Measurements from ENCODE around the gene RDH5. TPM values are rescaled to one million over a fixed set of nuclear protein-coding genes. Genes with fewer than 3 reads are reported as not detected.
A peak's percentile ranks its signal among the peaks of the same experiment; 100 is the strongest.

RDH5 gene
- total RNA-seq, 1 donor from 2014 or later, result 6.0 TPM

DNA sequence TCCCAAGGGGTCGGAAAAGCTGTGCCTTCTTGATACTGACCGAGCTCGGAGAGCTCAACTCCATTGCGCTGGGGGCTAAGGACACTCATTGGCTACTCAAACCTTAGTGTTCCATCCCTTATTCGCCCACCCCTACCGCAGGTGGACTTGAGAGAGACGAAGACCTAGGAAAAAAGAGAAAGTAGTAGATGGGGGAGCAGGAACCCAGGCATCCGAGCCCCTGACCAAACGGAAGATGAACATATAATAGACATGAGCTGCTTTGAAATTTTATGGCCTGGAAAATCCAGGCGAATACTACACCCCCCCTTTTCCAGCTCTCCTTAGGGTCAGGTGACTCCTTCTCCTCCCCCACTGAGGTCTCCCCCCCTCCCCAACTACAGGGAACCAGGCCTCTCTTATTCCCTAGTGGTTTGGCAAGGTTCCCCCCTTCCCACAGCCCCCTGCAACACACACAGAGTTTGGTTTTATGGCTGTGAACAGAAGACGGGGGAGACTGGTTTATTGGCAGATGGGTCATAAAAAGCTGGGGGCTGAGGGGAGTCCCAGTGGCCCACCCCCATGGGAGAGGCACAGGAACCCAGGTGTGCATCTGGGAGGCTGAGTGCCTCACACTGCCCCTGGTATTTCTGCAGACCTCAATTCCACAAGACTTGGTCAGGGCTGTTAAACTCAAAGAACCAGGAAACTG lies 24.3 kb downstream of the RDH5 start:
- intact Hi-C loops (cut with DNase I), result loop anchor here (10.0 kb wide), 1 partner anchor 50 kb away; no protein-coding TSS in a partner anchor
- Histone ChIP-seq H3K4me1 (peaks cover 9% of the 10 kb centered on the region), H3K27me3 (no peaks in the 10 kb centered on the region), H3K9me3 (no peaks in the 10 kb centered on the region), H3K36me3 (no peaks in the 10 kb centered on the region), H3K4me3 (peak overlapping the region; percentile 65), H3K27ac (no peak overlapping the region)
- DNase-seq, result no peak
- no peak for ATAC-seq
- TF ChIP-seq, protein P1, sequence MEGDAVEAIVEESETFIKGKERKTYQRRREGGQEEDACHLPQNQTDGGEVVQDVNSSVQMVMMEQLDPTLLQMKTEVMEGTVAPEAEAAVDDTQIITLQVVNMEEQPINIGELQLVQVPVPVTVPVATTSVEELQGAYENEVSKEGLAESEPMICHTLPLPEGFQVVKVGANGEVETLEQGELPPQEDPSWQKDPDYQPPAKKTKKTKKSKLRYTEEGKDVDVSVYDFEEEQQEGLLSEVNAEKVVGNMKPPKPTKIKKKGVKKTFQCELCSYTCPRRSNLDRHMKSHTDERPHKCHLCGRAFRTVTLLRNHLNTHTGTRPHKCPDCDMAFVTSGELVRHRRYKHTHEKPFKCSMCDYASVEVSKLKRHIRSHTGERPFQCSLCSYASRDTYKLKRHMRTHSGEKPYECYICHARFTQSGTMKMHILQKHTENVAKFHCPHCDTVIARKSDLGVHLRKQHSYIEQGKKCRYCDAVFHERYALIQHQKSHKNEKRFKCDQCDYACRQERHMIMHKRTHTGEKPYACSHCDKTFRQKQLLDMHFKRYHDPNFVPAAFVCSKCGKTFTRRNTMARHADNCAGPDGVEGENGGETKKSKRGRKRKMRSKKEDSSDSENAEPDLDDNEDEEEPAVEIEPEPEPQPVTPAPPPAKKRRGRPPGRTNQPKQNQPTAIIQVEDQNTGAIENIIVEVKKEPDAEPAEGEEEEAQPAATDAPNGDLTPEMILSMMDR (IDR thresholded peaks at IDR 0.05), result no peak

GRCh38 chr12:55745361-55746173 lies 25.4 kb downstream of the RDH5 start:
- intact Hi-C loops (cut with DNase I), result loop anchor here (10.0 kb wide), 1 partner anchor 49 kb away; no protein-coding TSS in a partner anchor
- ATAC-seq (no peak), DNase-seq (no peak)

DNA sequence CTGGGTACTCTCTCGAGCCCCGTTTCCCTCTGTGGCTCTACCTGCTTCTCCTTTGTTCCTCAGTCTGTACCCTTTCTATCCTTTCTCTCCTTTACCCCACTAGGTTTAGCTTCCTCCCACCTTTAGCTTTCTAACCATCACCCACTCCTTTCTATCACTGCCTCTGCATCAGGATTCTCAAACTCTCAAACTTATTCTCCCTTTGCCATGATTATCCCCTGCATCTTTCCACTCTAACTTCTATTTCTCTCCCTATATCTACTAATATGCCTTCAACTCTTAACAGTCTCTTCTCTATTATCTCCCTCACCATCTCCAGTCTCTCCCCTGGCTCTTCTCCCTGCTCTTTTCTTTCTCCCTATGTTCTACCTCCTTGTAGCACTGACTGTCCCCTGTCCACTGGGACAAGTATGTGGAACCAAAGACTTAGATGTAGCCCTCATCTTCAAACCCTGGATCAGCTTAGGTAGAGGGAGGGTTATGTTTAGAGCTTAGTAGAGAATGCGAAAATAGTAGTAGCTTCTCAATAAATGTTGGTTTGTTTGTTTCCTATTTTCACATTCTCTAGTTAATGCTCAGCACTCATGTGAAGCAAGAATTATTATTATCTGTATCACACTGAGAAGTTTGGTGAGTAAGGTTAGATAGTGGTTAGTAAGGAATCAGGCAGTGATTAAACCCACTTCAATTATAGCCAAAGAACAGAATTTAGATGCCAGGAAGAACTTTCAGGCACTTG lies 26.1 kb downstream of the RDH5 start:
- ATAC-seq, result no peak
- Histone ChIP-seq H3K27me3 (no peaks in the 10 kb centered on the region), H3K4me3 (no peak overlapping the region), H3K9me3 (no peaks in the 10 kb centered on the region), H3K36me3 (peaks cover 7% of the 10 kb centered on the region), H3K4me1 (peaks cover 9% of the 10 kb centered on the region), H3K27ac (no peak overlapping the region)
- DNase-seq, result no peak
- TF ChIP-seq, protein P1 (IDR thresholded peaks at IDR 0.05), result no peak
- intact Hi-C loops (cut with DNase I), result loop anchor here (10.0 kb wide), 1 partner anchor 48 kb away; no protein-coding TSS in a partner anchor

More at GRCh38 chr12:55745361-55746173, 25.4 kb downstream of the RDH5 start:
- Histone ChIP-seq H3K9me3 (no peaks in the 10 kb centered on the region), H3K27me3 (no peaks in the 10 kb centered on the region), H3K36me3 (no peaks in the 10 kb centered on the region), H3K27ac (no peak overlapping the region), H3K4me3 (no peak overlapping the region), H3K4me1 (peaks cover 9% of the 10 kb centered on the region)
- TF ChIP-seq, protein P1 (IDR thresholded peaks at IDR 0.05), result no peak

DNA sequence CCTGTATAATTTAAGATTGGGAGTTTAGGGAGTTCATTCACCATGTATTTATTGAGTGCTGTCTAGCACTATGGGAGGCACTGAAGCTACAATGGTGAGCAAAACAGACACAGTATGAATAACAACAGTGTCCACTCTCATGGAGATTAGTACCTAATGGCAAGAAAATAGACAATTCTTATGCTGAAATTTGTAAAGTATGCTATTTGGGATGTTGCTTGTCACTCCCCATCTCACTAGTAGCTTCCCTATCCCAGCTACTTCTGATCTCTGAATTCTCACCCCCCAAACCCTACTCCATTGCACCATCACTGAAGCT lies 26.7 kb downstream of the RDH5 start:
- TF ChIP-seq, protein P1 (IDR thresholded peaks at IDR 0.05), result no peak
- DNase-seq (no peak), ATAC-seq (no peak)
- intact Hi-C loops (cut with DNase I), result loop anchor here (10.0 kb wide), 1 partner anchor 48 kb away; no protein-coding TSS in a partner anchor
- peaks cover 12% of the 10 kb centered on the region for H3K36me3 ChIP-seq
- H3K27ac ChIP-seq, result no peak overlapping the region
- no peaks in the 10 kb centered on the region for H3K9me3 ChIP-seq
- no peaks in the 10 kb centered on the region for H3K27me3 ChIP-seq
- H3K4me1 ChIP-seq, result peaks cover 9% of the 10 kb centered on the region
- no peak overlapping the region for H3K4me3 ChIP-seq

DNA sequence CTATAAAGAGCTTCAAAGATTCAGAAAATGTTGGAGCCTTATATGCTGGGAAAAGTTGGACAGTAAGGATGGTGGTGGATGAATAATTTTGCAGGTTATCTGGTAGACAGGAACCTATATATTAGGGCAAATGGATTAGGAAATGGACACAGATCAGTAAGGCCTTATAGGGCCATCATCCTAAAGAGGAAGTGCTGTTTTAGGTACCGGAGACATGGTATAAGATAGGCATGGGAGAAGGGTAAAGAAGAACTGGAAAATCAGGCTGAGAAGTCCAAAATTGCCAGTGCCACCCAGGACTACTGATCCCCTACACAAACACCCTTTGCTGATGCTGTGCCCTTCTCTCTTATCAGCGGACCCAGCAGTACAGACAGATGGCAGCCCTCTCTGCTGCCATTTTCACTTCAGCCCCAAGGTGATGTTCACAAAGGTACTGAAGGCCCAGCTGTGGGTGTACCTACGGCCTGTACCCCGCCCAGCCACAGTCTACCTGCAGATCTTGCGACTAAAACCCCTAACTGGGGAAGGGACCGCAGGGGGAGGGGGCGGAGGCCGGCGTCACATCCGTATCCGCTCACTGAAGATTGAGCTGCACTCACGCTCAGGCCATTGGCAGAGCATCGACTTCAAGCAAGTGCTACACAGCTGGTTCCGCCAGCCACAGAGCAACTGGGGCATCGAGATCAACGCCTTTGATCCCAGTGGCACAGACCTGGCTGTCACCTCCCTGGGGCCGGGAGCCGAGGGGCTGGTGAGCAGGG lies 28.2 kb downstream of the RDH5 start:
- no peaks in the 10 kb centered on the region for H3K27me3 ChIP-seq
- peaks cover 9% of the 10 kb centered on the region for H3K4me1 ChIP-seq
- TF ChIP-seq, protein P1 (IDR thresholded peaks at IDR 0.05), result no peak
- H3K4me3 ChIP-seq, result no peak overlapping the region
- no peak overlapping the region for H3K27ac ChIP-seq
- DNase-seq, result no peak
- no peak for ATAC-seq
- H3K9me3 ChIP-seq, result no peaks in the 10 kb centered on the region
- peaks cover 27% of the 10 kb centered on the region for H3K36me3 ChIP-seq
- intact Hi-C loops (cut with DNase I), result loop anchor here (10.0 kb wide), 1 partner anchor 46 kb away; no protein-coding TSS in a partner anchor

Data from upper lobe of right lung (tissue), 1 donor.